Liver (tissue), 9 donors: ENCODE measurements around the gene DDX24. TPM values are rescaled to one million over a fixed set of nuclear protein-coding genes. Genes with fewer than 3 reads are reported as not detected.
A peak's percentile ranks its signal among the peaks of the same experiment; 100 is the strongest.

Source experiments
- DNase-seq: peaks from one replicate; pipeline ENCODE4 v3.0.0-alpha.2; 2017; ENCODE audit warnings: low spot score
- H3K27ac ChIP-seq, 2 donors: one replicate each; pipeline ENCODE4 v1.7.0; 2013; ENCODE audit warnings: inconsistent platforms in 2 of 2, low read length in 2 of 2, control low read depth in 1 of 2, low read depth in 1 of 2, mild to moderate bottlenecking in 1 of 2
- H3K27me3 ChIP-seq, 4 donors: one replicate each; pipeline versions ENCODE4 v1.6.1 to v1.7.0; 2013; ENCODE audit warnings: low read length in 3 of 4, inconsistent platforms in 1 of 4, mild to moderate bottlenecking in 1 of 4, moderate library complexity in 1 of 4; ENCODE audit not compliant: control insufficient read depth in 4 of 4, insufficient read depth in 4 of 4
- H3K36me3 ChIP-seq, 4 donors: one replicate each; pipeline versions ENCODE4 v1.6.1 to v1.7.0; 2013; ENCODE audit warnings: low read length in 3 of 4, mild to moderate bottlenecking in 3 of 4, low read depth in 1 of 4, moderate library complexity in 1 of 4; ENCODE audit not compliant: control insufficient read depth in 4 of 4, insufficient read depth in 3 of 4
- H3K4me1 ChIP-seq, 4 donors: one replicate each; pipeline versions ENCODE4 v1.6.1 to v1.7.0; 2013; ENCODE audit warnings: low read length in 3 of 4, mild to moderate bottlenecking in 3 of 4, moderate library complexity in 1 of 4; ENCODE audit not compliant: control insufficient read depth in 4 of 4, insufficient read depth in 4 of 4
- H3K4me3 ChIP-seq, 3 donors: one replicate each; pipeline versions ENCODE4 v1.6.1 to v1.7.0; 2013; ENCODE audit warnings: low read length in 3 of 3, control low read depth in 1 of 3, low read depth in 1 of 3, mild to moderate bottlenecking in 1 of 3
- H3K9ac ChIP-seq, 2 donors: one replicate each; pipeline ENCODE4 v1.7.0; 2013; ENCODE audit warnings: low read length in 2 of 2, mild to moderate bottlenecking in 2 of 2, moderate library complexity in 2 of 2, control low read depth in 1 of 2, low read depth in 1 of 2
- H3K9me3 ChIP-seq, 4 donors: one replicate each; pipeline versions ENCODE4 v1.6.1 to v1.7.0; 2013; ENCODE audit warnings: low read length in 3 of 4; ENCODE audit not compliant: control insufficient read depth in 4 of 4
- ATF3 ChIP-seq: IDR thresholded peaks from 2 replicates; pipeline ENCODE4 v1.6.1; 2016; ENCODE audit warnings: antibody characterized with exemption
- CTCF ChIP-seq: fragments of 150-350 bp; IDR thresholded peaks from 2 replicates; pipeline ENCODE4 v1.5.1; 2017; ENCODE audit warnings: improper control_type of control experiment, low read depth, low read length; ENCODE audit not compliant: missing input control
- FOXA1 ChIP-seq: IDR thresholded peaks from 2 replicates; pipeline ENCODE4 v1.6.1; 2016; ENCODE audit warnings: antibody characterized with exemption
- FOXA2 ChIP-seq: IDR thresholded peaks from 2 replicates; pipeline ENCODE4 v1.6.1; 2016; ENCODE audit warnings: antibody characterized with exemption
- HNF4A ChIP-seq, 2 donors: conservative IDR thresholded peaks; 2 replicates each; pipeline ENCODE4 v1.6.1; 2016; ENCODE audit warnings: antibody characterized with exemption in 2 of 2, mild to moderate bottlenecking in 2 of 2
- HNF4G ChIP-seq: IDR thresholded peaks from 2 replicates; pipeline ENCODE4 v1.6.1; 2016; ENCODE audit warnings: antibody characterized with exemption
- JUND ChIP-seq, 2 donors: IDR thresholded peaks; 2 replicates each; pipeline ENCODE4 v1.6.1; 2016; ENCODE audit warnings: antibody characterized with exemption in 2 of 2
- MAX ChIP-seq: IDR thresholded peaks from 2 replicates; pipeline ENCODE4 v1.6.1; 2016; ENCODE audit warnings: antibody characterized with exemption
- NR2F2 ChIP-seq: IDR thresholded peaks from 2 replicates; pipeline ENCODE4 v1.6.1; 2016; ENCODE audit warnings: antibody characterized with exemption
- REST ChIP-seq: IDR thresholded peaks from 2 replicates; pipeline ENCODE4 v1.6.1; 2016; ENCODE audit warnings: antibody characterized with exemption, mild to moderate bottlenecking
- RXRA ChIP-seq, 2 donors: IDR thresholded peaks; 2 replicates each; pipeline ENCODE4 v1.6.1; 2017 to 2018; ENCODE audit warnings: antibody characterized with exemption in 2 of 2, mild to moderate bottlenecking in 1 of 2
- SP1 ChIP-seq: IDR thresholded peaks from 2 replicates; pipeline ENCODE4 v1.6.1; 2018; ENCODE audit warnings: antibody characterized with exemption, mild to moderate bottlenecking
- TAF1 ChIP-seq: conservative IDR thresholded peaks from 2 replicates; pipeline ENCODE4 v1.6.1; 2016; ENCODE audit warnings: antibody characterized with exemption, mild to moderate bottlenecking
- YY1 ChIP-seq: IDR thresholded peaks from 2 replicates; pipeline ENCODE4 v1.6.1; 2016; ENCODE audit warnings: antibody characterized with exemption, mild to moderate bottlenecking
- WGBS: extraction: QIAGEN DNeasy Blood & Tissue Kit; methylation state at CpG from one replicate; pipeline ENCODE4 v1.1.7; 2013; 5-methylcytosine and 5-hydroxymethylcytosine counted together
- polyA plus RNA-seq, 2 donors: library from polyadenylated mRNA; stranded (reverse) in 1 of 2; unstranded in 1 of 2; fragments of 200-250 nt in 1 of 2; fragments of >200 nt in 1 of 2; fragmentation: Nextera tagmentation in 1 of 2; extraction: Ambion mirVana in 1 of 2; gene quantifications; one replicate each; pipeline versions ENCODE4 v1.2.1 to v1.2.3, GENCODE V29; 2013 to 2015
- total RNA-seq, 2 donors: library from RNA; depleted of rRNA; stranded (reverse); fragments of >200 nt; gene quantifications; one replicate each; pipeline ENCODE4 v1.2.3, GENCODE V29; 2014
- donor health status: healthy.
- donor health status: healthy.
- donor health status: healthy.
- donor health status: healthy.
- donor health status: healthy.

The DDX24 gene
- total and polyA plus RNA-seq, 4 donors, result 33.8 to 59.7 (median 47.8) TPM

GRCh38 chr14:94113908-94114588, 33.0 kb upstream of the DDX24 start:
- no peak for TF ChIP-seq HNF4A (conservative IDR thresholded peaks at IDR 0.05)
- TF ChIP-seq REST, result no peak
- no peak for TF ChIP-seq FOXA2
- no peak for TF ChIP-seq ATF3
- no peak for TF ChIP-seq YY1
- TF ChIP-seq TAF1, result no peak
- no peak for TF ChIP-seq SP1
- no peak for TF ChIP-seq JUND (IDR thresholded peaks at IDR 0.05)
- TF ChIP-seq FOXA1, result no peak
- TF ChIP-seq CTCF, result no peak
- TF ChIP-seq NR2F2, result no peak
- no peak for TF ChIP-seq MAX
- no peak overlapping the region for H3K9ac ChIP-seq
- peaks cover 0 to 9% (median 2%) of the 10 kb centered on the region in 4 donors for H3K4me1 ChIP-seq
- no peak for DNase-seq
- no peaks in the 10 kb centered on the region for H3K27me3 ChIP-seq
- no peak overlapping the region for H3K4me3 ChIP-seq
- 82% methylated on average over 5 of the region's 5 CpGs for WGBS
- no peaks in the 10 kb centered on the region for H3K36me3 ChIP-seq
- H3K27ac ChIP-seq, result no peak overlapping the region
- no peaks in the 10 kb centered on the region for H3K9me3 ChIP-seq

GRCh38 chr14:94113490-94113889, 32.5 kb upstream of the DDX24 start:
- TF ChIP-seq HNF4G, result no peak
- peak in 1 of 2 donors; percentile 14 for TF ChIP-seq HNF4A (conservative IDR thresholded peaks at IDR 0.05)
- TF ChIP-seq RXRA (IDR thresholded peaks at IDR 0.05), result peak in 1 of 2 donors; percentile 5
- WGBS, result 32% methylated on average over 6 of the region's 6 CpGs
- DNase-seq, result peak; percentile 34
- peaks cover 0 to 9% (median 3%) of the 10 kb centered on the region in 4 donors for H3K4me1 ChIP-seq
- H3K9me3 ChIP-seq, result no peaks in the 10 kb centered on the region
- no peak overlapping the region for H3K9ac ChIP-seq
- no peak overlapping the region for H3K4me3 ChIP-seq
- no peaks in the 10 kb centered on the region for H3K27me3 ChIP-seq
- H3K27ac ChIP-seq, result no peak overlapping the region
- H3K36me3 ChIP-seq, result no peaks in the 10 kb centered on the region
